ENCODE data around the gene CRKL. TPM values are rescaled to one million over a fixed set of nuclear protein-coding genes. Genes with fewer than 3 reads are reported as not detected.

The CRKL gene
- total RNA-seq, 2 donors from 2014 or later: 42.1 to 45.2 TPM

- ATAC-seq (ENCODE audit: insufficient number of reproducible peaks, low FRiP score, low read depth): no peak
- TF ChIP-seq, protein P1, sequence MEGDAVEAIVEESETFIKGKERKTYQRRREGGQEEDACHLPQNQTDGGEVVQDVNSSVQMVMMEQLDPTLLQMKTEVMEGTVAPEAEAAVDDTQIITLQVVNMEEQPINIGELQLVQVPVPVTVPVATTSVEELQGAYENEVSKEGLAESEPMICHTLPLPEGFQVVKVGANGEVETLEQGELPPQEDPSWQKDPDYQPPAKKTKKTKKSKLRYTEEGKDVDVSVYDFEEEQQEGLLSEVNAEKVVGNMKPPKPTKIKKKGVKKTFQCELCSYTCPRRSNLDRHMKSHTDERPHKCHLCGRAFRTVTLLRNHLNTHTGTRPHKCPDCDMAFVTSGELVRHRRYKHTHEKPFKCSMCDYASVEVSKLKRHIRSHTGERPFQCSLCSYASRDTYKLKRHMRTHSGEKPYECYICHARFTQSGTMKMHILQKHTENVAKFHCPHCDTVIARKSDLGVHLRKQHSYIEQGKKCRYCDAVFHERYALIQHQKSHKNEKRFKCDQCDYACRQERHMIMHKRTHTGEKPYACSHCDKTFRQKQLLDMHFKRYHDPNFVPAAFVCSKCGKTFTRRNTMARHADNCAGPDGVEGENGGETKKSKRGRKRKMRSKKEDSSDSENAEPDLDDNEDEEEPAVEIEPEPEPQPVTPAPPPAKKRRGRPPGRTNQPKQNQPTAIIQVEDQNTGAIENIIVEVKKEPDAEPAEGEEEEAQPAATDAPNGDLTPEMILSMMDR (IDR thresholded peaks at IDR 0.05): no peak
These were observed 43.4 kb downstream of the CRKL start for GRCh38 chr22:20960609-20961008.

GRCh38 chr22:20962491-20962945, 45.3 kb downstream of the CRKL start:
- Histone ChIP-seq H3K27me3 (replicated peaks; ENCODE audit: insufficient read depth) (no peaks in the 10 kb centered on the region), H3K9me3 (no peaks in the 10 kb centered on the region), H3K36me3 (no peaks in the 10 kb centered on the region), H3K27ac (no peak overlapping the region), H3K4me1 (ENCODE audit: control insufficient read depth in 1 of 2, low read depth in 2 of 2) (peaks cover 10 to 18% of the 10 kb centered on the region in 2 donors), H3K4me3 (no peak overlapping the region)
- TF ChIP-seq, protein P1 (IDR thresholded peaks at IDR 0.05): no peak
- DNase-seq (ENCODE audit: low spot score): no peak
- ATAC-seq (ENCODE audit: insufficient number of reproducible peaks, low FRiP score, low read depth): no peak

More at GRCh38 chr22:20960609-20961008, 43.4 kb downstream of the CRKL start:
- Histone ChIP-seq H3K36me3 (no peaks in the 10 kb centered on the region), H3K27me3 (replicated peaks; ENCODE audit: insufficient read depth) (no peaks in the 10 kb centered on the region), H3K27ac (no peak overlapping the region), H3K4me3 (no peak overlapping the region), H3K4me1 (ENCODE audit: control insufficient read depth in 1 of 2, low read depth in 2 of 2) (peaks cover 10 to 27% of the 10 kb centered on the region in 2 donors), H3K9me3 (no peaks in the 10 kb centered on the region)
- DNase-seq (ENCODE audit: low spot score): no peak

DNA sequence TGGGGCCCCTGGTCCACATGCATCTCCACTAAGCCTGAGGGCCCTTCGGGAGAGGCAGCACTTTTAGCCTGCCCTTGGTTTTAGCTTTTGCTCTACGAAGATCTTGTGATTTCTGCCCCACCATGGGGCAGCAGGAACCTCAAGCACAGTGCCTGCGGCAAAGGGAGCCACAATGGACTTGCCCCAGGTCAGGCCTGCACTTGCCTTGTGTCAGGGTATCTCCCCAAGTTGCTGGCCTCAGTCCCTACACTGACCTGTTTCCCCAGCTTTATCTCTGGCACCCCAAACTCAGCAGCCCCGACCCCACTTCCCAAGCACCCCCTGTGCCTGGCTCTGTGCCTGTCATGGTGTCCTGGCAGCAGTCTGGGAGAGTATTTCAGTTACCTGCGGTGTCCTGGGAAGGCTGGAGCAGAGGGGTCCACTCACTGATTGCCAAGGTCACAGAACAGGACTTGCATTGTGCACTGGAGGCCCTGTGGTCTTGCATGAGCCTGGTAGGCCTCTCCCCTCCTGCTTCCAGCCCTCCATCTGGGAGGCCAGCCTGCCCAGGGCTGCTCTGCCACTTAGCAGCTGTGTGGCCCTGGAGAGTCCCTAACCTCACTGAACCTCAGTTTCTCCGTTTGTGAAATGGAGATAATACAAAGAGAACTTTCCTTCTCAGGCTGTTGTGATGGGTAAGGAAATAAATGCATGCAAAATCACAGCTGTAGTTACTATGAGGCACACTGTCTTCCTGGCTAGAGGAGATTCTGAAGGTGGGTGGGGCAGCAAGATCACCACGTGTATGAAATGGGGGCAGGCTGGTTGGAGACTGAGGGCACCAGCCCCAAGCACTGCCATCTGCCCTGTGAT, 46.2 kb downstream of the CRKL start:
- Histone ChIP-seq H3K9me3 (no peaks in the 10 kb centered on the region), H3K4me1 (ENCODE audit: control insufficient read depth in 1 of 2, low read depth in 2 of 2) (peaks cover 3 to 11% of the 10 kb centered on the region in 2 donors), H3K36me3 (no peaks in the 10 kb centered on the region), H3K4me3 (no peak overlapping the region), H3K27me3 (replicated peaks; ENCODE audit: insufficient read depth) (no peaks in the 10 kb centered on the region), H3K27ac (no peak overlapping the region)
- ATAC-seq (ENCODE audit: insufficient number of reproducible peaks, low FRiP score, low read depth) (no peak), DNase-seq (ENCODE audit: low spot score) (no peak)
- TF ChIP-seq, protein P1 (IDR thresholded peaks at IDR 0.05): no peak

- Histone ChIP-seq H3K4me3 (peak overlapping the region; percentile 45), H3K27ac (no peak overlapping the region), H3K36me3 (no peaks in the 10 kb centered on the region), H3K27me3 (replicated peaks; ENCODE audit: insufficient read depth) (no peaks in the 10 kb centered on the region), H3K9me3 (no peaks in the 10 kb centered on the region), H3K4me1 (ENCODE audit: control insufficient read depth in 1 of 2, low read depth in 2 of 2) (peaks cover 3 to 10% of the 10 kb centered on the region in 2 donors)
- ATAC-seq (ENCODE audit: insufficient number of reproducible peaks, low FRiP score, low read depth) (no peak), DNase-seq (ENCODE audit: low spot score) (no peak)
- TF ChIP-seq, protein P1 (IDR thresholded peaks at IDR 0.05): no peak
These were observed 47.0 kb downstream of the CRKL start for GRCh38 chr22:20964090-20964798.

GRCh38 chr22:20964799-20965103, 47.5 kb downstream of the CRKL start:
- no peak for ATAC-seq (ENCODE audit: insufficient number of reproducible peaks, low FRiP score, low read depth)
- no peak for DNase-seq (ENCODE audit: low spot score)
- H3K27ac ChIP-seq: no peak overlapping the region
- H3K4me3 ChIP-seq: peak overlapping the region; percentile 45
- no peaks in the 10 kb centered on the region for H3K36me3 ChIP-seq
- no peaks in the 10 kb centered on the region for H3K27me3 ChIP-seq (replicated peaks; ENCODE audit: insufficient read depth)
- H3K4me1 ChIP-seq (ENCODE audit: control insufficient read depth in 1 of 2, low read depth in 2 of 2): peaks cover 3 to 10% of the 10 kb centered on the region in 2 donors
- no peaks in the 10 kb centered on the region for H3K9me3 ChIP-seq
- TF ChIP-seq, protein P1 (IDR thresholded peaks at IDR 0.05): no peak
